Mucosa of stomach (tissue), 1 donor: ENCODE measurements around the gene LYRM4.

Experiments
- H3K27me3 ChIP-seq: one replicate; pipeline ENCODE4 v1.7.0; 2013; ENCODE audit warnings: mild to moderate bottlenecking, low read length; ENCODE audit not compliant: control insufficient read depth, insufficient read depth
- H3K36me3 ChIP-seq: one replicate; pipeline ENCODE4 v1.7.0; 2013; ENCODE audit warnings: low read length; ENCODE audit not compliant: control insufficient read depth, insufficient read depth
- H3K4me1 ChIP-seq: one replicate; pipeline ENCODE4 v1.7.0; 2013; ENCODE audit warnings: mild to moderate bottlenecking, low read length; ENCODE audit not compliant: control insufficient read depth, insufficient read depth
- H3K4me3 ChIP-seq: one replicate; pipeline ENCODE4 v1.7.0; 2013; ENCODE audit warnings: low read length
- H3K9ac ChIP-seq: one replicate; pipeline ENCODE4 v1.7.0; 2013; ENCODE audit warnings: mild to moderate bottlenecking, low read length, moderate library complexity
- H3K9me3 ChIP-seq: one replicate; pipeline ENCODE4 v1.7.0; 2013; ENCODE audit warnings: mild to moderate bottlenecking, low read length, moderate library complexity; ENCODE audit not compliant: control insufficient read depth
- donor health status: Pancreatic carcinoma.

Gene LYRM4

GRCh38 chr6:5143634-5144311 lies 117.0 kb downstream of the LYRM4 start:
- no peaks in the 10 kb centered on the region for H3K36me3 ChIP-seq
- H3K27me3 ChIP-seq, result no peaks in the 10 kb centered on the region
- H3K9me3 ChIP-seq, result no peaks in the 10 kb centered on the region
- H3K4me1 ChIP-seq, result no peaks in the 10 kb centered on the region
- no peak overlapping the region for H3K4me3 ChIP-seq
- H3K9ac ChIP-seq, result no peak overlapping the region

- H3K27me3 ChIP-seq, result no peaks in the 10 kb centered on the region
- no peak overlapping the region for H3K4me3 ChIP-seq
- no peaks in the 10 kb centered on the region for H3K9me3 ChIP-seq
- H3K36me3 ChIP-seq, result no peaks in the 10 kb centered on the region
- no peaks in the 10 kb centered on the region for H3K4me1 ChIP-seq
- no peak overlapping the region for H3K9ac ChIP-seq
These were observed 117.8 kb downstream of the LYRM4 start for GRCh38 chr6:5142915-5143314.

GRCh38 chr6:5142131-5142530 lies 118.6 kb downstream of the LYRM4 start:
- Histone ChIP-seq H3K9me3 (no peaks in the 10 kb centered on the region), H3K4me1 (no peaks in the 10 kb centered on the region), H3K9ac (no peak overlapping the region), H3K27me3 (no peaks in the 10 kb centered on the region), H3K36me3 (no peaks in the 10 kb centered on the region), H3K4me3 (no peak overlapping the region)

- Histone ChIP-seq H3K4me1 (no peaks in the 10 kb centered on the region), H3K27me3 (no peaks in the 10 kb centered on the region), H3K9me3 (no peaks in the 10 kb centered on the region), H3K36me3 (no peaks in the 10 kb centered on the region), H3K9ac (no peak overlapping the region), H3K4me3 (no peak overlapping the region)
These were observed 119.7 kb downstream of the LYRM4 start for GRCh38 chr6:5141046-5141445.

GRCh38 chr6:5139828-5140771 lies 120.7 kb downstream of the LYRM4 start:
- no peak overlapping the region for H3K4me3 ChIP-seq
- no peak overlapping the region for H3K9ac ChIP-seq
- H3K9me3 ChIP-seq, result no peaks in the 10 kb centered on the region
- no peaks in the 10 kb centered on the region for H3K4me1 ChIP-seq
- H3K27me3 ChIP-seq, result no peaks in the 10 kb centered on the region
- H3K36me3 ChIP-seq, result no peaks in the 10 kb centered on the region

GRCh38 chr6:5138995-5139827 lies 121.5 kb downstream of the LYRM4 start:
- no peak overlapping the region for H3K4me3 ChIP-seq
- no peaks in the 10 kb centered on the region for H3K27me3 ChIP-seq
- no peaks in the 10 kb centered on the region for H3K9me3 ChIP-seq
- H3K36me3 ChIP-seq, result no peaks in the 10 kb centered on the region
- H3K4me1 ChIP-seq, result no peaks in the 10 kb centered on the region
- H3K9ac ChIP-seq, result no peak overlapping the region

GRCh38 chr6:5136851-5137250 lies 123.9 kb downstream of the LYRM4 start:
- H3K36me3 ChIP-seq, result no peaks in the 10 kb centered on the region
- no peaks in the 10 kb centered on the region for H3K4me1 ChIP-seq
- no peaks in the 10 kb centered on the region for H3K9me3 ChIP-seq
- no peak overlapping the region for H3K9ac ChIP-seq
- no peaks in the 10 kb centered on the region for H3K27me3 ChIP-seq
- H3K4me3 ChIP-seq, result no peak overlapping the region

GRCh38 chr6:5135788-5136376 lies 124.9 kb downstream of the LYRM4 start:
- H3K9me3 ChIP-seq, result no peaks in the 10 kb centered on the region
- no peaks in the 10 kb centered on the region for H3K36me3 ChIP-seq
- no peak overlapping the region for H3K9ac ChIP-seq
- H3K4me1 ChIP-seq, result no peaks in the 10 kb centered on the region
- no peak overlapping the region for H3K4me3 ChIP-seq
- no peaks in the 10 kb centered on the region for H3K27me3 ChIP-seq

- H3K9me3 ChIP-seq, result no peaks in the 10 kb centered on the region
- H3K27me3 ChIP-seq, result no peaks in the 10 kb centered on the region
- H3K4me3 ChIP-seq, result no peak overlapping the region
- H3K36me3 ChIP-seq, result no peaks in the 10 kb centered on the region
- no peaks in the 10 kb centered on the region for H3K4me1 ChIP-seq
- H3K9ac ChIP-seq, result no peak overlapping the region
These were observed 126.8 kb downstream of the LYRM4 start for GRCh38 chr6:5133943-5134342.

- no peaks in the 10 kb centered on the region for H3K36me3 ChIP-seq
- no peaks in the 10 kb centered on the region for H3K27me3 ChIP-seq
- no peaks in the 10 kb centered on the region for H3K4me1 ChIP-seq
- no peak overlapping the region for H3K9ac ChIP-seq
- no peaks in the 10 kb centered on the region for H3K9me3 ChIP-seq
- no peak overlapping the region for H3K4me3 ChIP-seq
These were observed 128.0 kb downstream of the LYRM4 start for GRCh38 chr6:5132731-5133130.

GRCh38 chr6:5130135-5130866 lies 130.4 kb downstream of the LYRM4 start:
- Histone ChIP-seq H3K36me3 (no peaks in the 10 kb centered on the region), H3K4me1 (no peaks in the 10 kb centered on the region), H3K27me3 (no peaks in the 10 kb centered on the region), H3K9me3 (no peaks in the 10 kb centered on the region), H3K9ac (no peak overlapping the region), H3K4me3 (no peak overlapping the region)
